Smooth muscle cell (in vitro differentiated cells): ENCODE data around the gene NEGR1. TPM values are rescaled to one million over a fixed set of nuclear protein-coding genes. Genes with fewer than 3 reads are reported as not detected.

ENCODE experiments used
- DNase-seq: peaks from one replicate; lab custom pipeline; 2025; ENCODE audit not compliant: unreplicated experiment; lab: John Stamatoyannopoulos, UW
- H2AFZ ChIP-seq: fragments of 200-600 bp; sonication (generic); 2 replicates; pipeline ENCODE4 v1.6.0; 2016; ENCODE audit warnings: antibody characterized with exemption, low read depth, mild to moderate bottlenecking
- H3F3A ChIP-seq: fragments of 200-600 bp; sonication (generic); 2 replicates; pipeline ENCODE4 v1.6.0; 2017; ENCODE audit warnings: antibody characterized with exemption, low read depth
- H3K27ac ChIP-seq: fragments of 200-600 bp; sonication (generic); 2 replicates; pipeline ENCODE4 v1.5.1; 2016; ENCODE audit warnings: low read depth, mild to moderate bottlenecking
- H3K27me3 ChIP-seq: fragments of 200-600 bp; sonication (generic); 2 replicates; pipeline ENCODE4 v1.6.1; 2016; ENCODE audit warnings: low read depth, mild to moderate bottlenecking
- H3K36me3 ChIP-seq: fragments of 200-600 bp; sonication (generic); 2 replicates; pipeline ENCODE4 v1.5.1; 2016; ENCODE audit warnings: low read depth
- H3K4me1 ChIP-seq: fragments of 200-600 bp; sonication (generic); 2 replicates; pipeline ENCODE4 v1.5.1; 2016; ENCODE audit warnings: low read depth
- H3K4me2 ChIP-seq: fragments of 200-600 bp; sonication (generic); 2 replicates; pipeline ENCODE4 v1.6.0; 2016; ENCODE audit warnings: mild to moderate bottlenecking
- H3K4me3 ChIP-seq: fragments of 200-600 bp; sonication (generic); 2 replicates; pipeline ENCODE4 v1.5.1; 2016; ENCODE audit warnings: mild to moderate bottlenecking
- H3K79me2 ChIP-seq: fragments of 200-600 bp; sonication (generic); 2 replicates; pipeline ENCODE4 v1.6.0; 2016; ENCODE audit warnings: low read depth, mild to moderate bottlenecking
- H3K9ac ChIP-seq: fragments of 200-600 bp; sonication (generic); 2 replicates; pipeline ENCODE4 v1.6.0; 2016; ENCODE audit warnings: low read depth
- H3K9me3 ChIP-seq: fragments of 200-600 bp; sonication (generic); replicated peaks from 2 replicates; pipeline ENCODE4 v1.5.1; 2016; ENCODE audit warnings: low read depth
- H4K20me1 ChIP-seq: fragments of 200-600 bp; sonication (generic); 2 replicates; pipeline ENCODE4 v1.6.0; 2016; ENCODE audit warnings: low read depth
- CTCF ChIP-seq: fragments of 200-600 bp; sonication (generic); IDR thresholded peaks from 2 replicates; pipeline ENCODE4 v1.5.1; 2017; ENCODE audit warnings: borderline replicate concordance, mild to moderate bottlenecking, antibody characterized with exemption; ENCODE audit not compliant: insufficient read depth, poor library complexity, severe bottlenecking
- whole genome bisulfite sequencing: methylation state at CpG from one replicate; pipeline ENCODE4 v1.1.7; 2016; ENCODE audit warnings: low lambda C conversion rate; 5-methylcytosine and 5-hydroxymethylcytosine counted together
- polyA plus RNA-seq: library from polyadenylated mRNA; unstranded; fragments of >200 nt; fragmentation: Nextera tagmentation; extraction: Ambion mirVana; gene quantifications from 2 replicates; pipeline ENCODE4 v1.2.1, GENCODE V29; 2016
- total RNA-seq: library from RNA; depleted of rRNA; stranded (reverse); fragments of >200 nt; gene quantifications from 2 replicates; pipeline ENCODE4 v1.2.3, GENCODE V29; 2014

The NEGR1 gene
- 0.09 and 0.27 TPM in 2 replicates for total RNA-seq
- 0.02 TPM in 1 of 2 replicates, not detected in the other for polyA plus RNA-seq

DNA sequence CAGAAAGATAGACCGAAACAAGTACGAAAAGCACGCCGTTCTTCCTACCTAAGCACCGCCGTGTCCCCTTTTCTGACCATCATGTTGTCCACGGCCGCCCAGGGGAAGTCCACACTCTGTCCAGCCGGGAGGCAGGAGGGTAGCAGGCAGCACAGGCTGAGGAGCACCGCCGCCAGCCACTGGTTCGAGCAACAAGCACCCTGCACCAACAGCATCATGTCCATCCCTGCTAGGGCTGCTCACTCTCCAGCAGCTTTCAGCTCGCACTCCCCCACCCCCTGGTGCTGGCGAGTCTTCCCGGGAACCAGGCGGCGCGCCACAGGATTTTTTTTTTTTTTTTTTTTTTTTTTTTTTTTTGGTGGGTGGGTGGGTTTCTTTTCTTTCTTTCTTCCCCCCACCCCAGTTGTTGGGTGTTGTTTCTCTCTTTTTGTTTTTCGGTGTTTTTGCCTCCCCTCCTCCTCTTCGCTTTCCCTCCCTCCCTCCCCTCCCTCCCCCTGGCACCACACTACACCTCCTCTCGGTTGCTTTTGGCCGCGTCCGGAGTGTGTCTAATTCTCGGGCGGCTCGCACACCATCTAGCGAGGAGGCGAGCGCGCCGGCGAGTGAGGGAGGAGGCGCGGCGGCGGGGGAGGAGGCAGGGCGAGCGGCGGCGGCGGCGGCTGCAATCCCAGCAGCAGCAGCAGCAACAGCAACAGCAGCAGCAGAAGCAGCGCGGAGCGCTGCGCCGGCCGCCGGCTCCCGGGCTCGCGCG is at the start of gene NEGR1:
Gene NEGR1 (minus strand): TSS at position 269 of the 751 bp plus-strand sequence.
- Histone ChIP-seq H2AFZ (peak within 1 kb of the TSS; percentile 99), H3K27me3 (peaks cover 33% of the 10 kb centered on the region), H3K4me1 (no peaks in the 10 kb centered on the region), H3K4me2 (peak within 1 kb of the TSS; percentile 95), H3K36me3 (no peaks in the 10 kb centered on the region), H4K20me1 (no peaks in the 10 kb centered on the region), H3K9me3 (no peaks in the 10 kb centered on the region), H3K4me3 (peak within 1 kb of the TSS; percentile 81), H3F3A (peaks cover 4% of the 10 kb centered on the region), H3K9ac (peak within 1 kb of the TSS; percentile 85), H3K79me2 (no peaks in the 10 kb centered on the region), H3K27ac (peak within 1 kb of the TSS; percentile 87)
- TF ChIP-seq CTCF: peak; percentile 2
- WGBS: 3% methylated on average over 26 of the region's 54 CpGs
- peak; percentile 37 for DNase-seq

DNA sequence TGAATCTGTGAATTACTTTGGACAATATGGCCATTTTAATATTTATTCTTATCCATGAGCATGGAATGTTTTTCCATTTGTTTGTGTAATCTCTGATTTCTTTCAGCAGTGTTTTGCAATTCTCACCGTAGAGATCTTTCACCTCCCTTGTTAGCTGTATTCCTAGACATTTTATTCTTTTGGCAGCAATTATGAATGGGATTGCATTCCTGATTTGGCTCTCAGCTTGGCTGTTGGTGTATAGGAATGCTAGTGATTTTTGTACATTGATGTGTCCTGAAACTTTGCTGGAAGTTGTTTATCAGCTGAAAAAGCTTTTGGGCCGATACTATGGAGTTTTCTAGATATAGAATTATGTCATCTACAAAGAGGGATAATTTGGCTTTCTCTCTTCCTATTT is 44.2 kb upstream of the NEGR1 start:
- H3K27me3 ChIP-seq: no peaks in the 10 kb centered on the region
- no peaks in the 10 kb centered on the region for H3K4me1 ChIP-seq
- no CpG with 5 or more reads among the region's 2 CpGs for WGBS
- no peak overlapping the region for H2AFZ ChIP-seq
- no peaks in the 10 kb centered on the region for H3K9me3 ChIP-seq
- no peaks in the 10 kb centered on the region for H4K20me1 ChIP-seq
- no peak overlapping the region for H3K9ac ChIP-seq
- H3K4me3 ChIP-seq: no peak overlapping the region
- no peaks in the 10 kb centered on the region for H3K36me3 ChIP-seq
- DNase-seq: no peak
- H3F3A ChIP-seq: no peaks in the 10 kb centered on the region
- H3K79me2 ChIP-seq: no peaks in the 10 kb centered on the region
- TF ChIP-seq CTCF: no peak
- no peak overlapping the region for H3K4me2 ChIP-seq
- H3K27ac ChIP-seq: no peak overlapping the region

- no peak overlapping the region for H3K4me2 ChIP-seq
- H3K4me1 ChIP-seq: no peaks in the 10 kb centered on the region
- no peaks in the 10 kb centered on the region for H3F3A ChIP-seq
- no peak for TF ChIP-seq CTCF
- no peak overlapping the region for H3K4me3 ChIP-seq
- no peaks in the 10 kb centered on the region for H3K9me3 ChIP-seq
- H3K79me2 ChIP-seq: no peaks in the 10 kb centered on the region
- H3K27ac ChIP-seq: no peak overlapping the region
- H4K20me1 ChIP-seq: no peaks in the 10 kb centered on the region
- no peak overlapping the region for H3K9ac ChIP-seq
- no CpG with 5 or more reads among the region's 1 CpG for WGBS
- H3K27me3 ChIP-seq: no peaks in the 10 kb centered on the region
- no peak overlapping the region for H2AFZ ChIP-seq
- DNase-seq: no peak
- no peaks in the 10 kb centered on the region for H3K36me3 ChIP-seq
Measured at GRCh38 chr1:72324451-72324850, 42.1 kb upstream of the NEGR1 start.

- no peak for DNase-seq
- Histone ChIP-seq H3K9ac (no peak overlapping the region), H3K79me2 (no peaks in the 10 kb centered on the region), H3K27ac (no peak overlapping the region), H3K4me2 (no peak overlapping the region), H3F3A (no peaks in the 10 kb centered on the region), H3K4me1 (no peaks in the 10 kb centered on the region), H3K9me3 (no peaks in the 10 kb centered on the region), H3K36me3 (no peaks in the 10 kb centered on the region), H2AFZ (no peak overlapping the region), H4K20me1 (no peaks in the 10 kb centered on the region), H3K27me3 (no peaks in the 10 kb centered on the region), H3K4me3 (no peak overlapping the region)
- WGBS: no CpG with 5 or more reads among the region's 3 CpGs
- no peak for TF ChIP-seq CTCF
Measured at GRCh38 chr1:72322910-72323309, 40.6 kb upstream of the NEGR1 start.
